GF-D8 (cell line): ENCODE measurements around the gene CDH4.

ENCODE experiments used
- DNase-seq: peaks from one replicate; lab custom pipeline; 2025; lab: John Stamatoyannopoulos, UW

The CDH4 gene

DNA sequence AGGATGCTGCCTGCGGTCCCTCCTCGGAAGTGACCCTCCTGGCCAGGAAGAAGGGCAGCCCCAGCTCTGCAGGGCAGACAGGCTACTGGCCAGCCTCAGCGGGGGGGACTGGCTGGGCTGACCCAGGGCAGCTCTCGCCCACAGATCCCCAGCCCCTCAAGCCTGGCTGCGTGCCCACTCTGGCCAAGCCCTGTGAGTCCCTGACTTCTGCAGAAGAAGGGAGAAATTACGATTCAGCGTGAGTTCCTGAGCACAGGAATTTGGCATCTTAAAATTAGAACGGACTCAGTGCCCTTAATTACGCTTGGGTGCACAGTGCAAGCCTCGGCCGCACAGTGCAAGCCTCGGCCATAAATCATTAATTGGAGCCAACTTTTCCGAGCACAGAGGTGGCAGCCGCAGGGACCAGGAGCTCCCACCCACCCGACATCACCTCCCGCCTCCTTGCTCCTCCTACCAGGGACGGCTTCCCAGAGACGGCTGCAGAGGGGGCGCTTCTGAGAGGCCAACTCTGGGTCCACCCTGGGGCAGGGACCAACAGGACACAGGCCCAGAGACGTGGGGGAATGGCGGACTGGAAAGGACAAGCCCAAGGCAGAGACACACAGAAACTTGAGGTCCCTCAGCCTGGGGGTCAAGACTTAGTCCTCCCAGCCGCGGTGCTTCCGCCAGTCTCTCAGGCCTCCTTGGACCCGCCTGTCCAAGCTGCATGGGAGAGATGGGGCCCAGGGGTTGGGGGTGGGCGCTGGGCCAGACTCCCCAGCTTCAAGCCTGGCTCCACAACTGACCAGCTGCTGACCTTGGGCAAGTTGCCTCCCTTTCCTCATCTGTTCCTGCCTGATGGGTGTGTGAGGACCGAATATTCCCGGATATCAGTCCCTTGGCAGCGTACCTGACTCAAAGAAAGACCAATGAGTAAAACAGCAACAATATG lies 648.2 kb downstream of the CDH4 start:
- DNase-seq = no peak

DNA sequence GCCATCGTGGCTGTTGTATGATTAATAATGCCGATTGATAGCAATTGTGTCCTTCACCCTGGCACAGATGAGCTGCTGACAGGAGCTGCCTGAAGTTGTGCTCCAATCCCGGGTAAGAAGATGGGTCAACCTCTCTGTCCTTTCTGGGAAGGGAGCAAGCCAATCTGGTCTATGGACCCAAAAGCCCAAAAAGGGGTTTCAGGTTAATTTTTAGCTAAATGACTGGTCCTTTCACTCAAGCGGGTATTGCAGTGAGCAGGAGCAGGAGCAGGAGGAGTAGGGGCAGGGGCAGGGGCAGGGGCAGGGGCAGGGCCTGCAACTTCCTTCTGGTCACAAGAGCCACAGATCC lies 648.9 kb downstream of the CDH4 start:
- no peak for DNase-seq

DNA sequence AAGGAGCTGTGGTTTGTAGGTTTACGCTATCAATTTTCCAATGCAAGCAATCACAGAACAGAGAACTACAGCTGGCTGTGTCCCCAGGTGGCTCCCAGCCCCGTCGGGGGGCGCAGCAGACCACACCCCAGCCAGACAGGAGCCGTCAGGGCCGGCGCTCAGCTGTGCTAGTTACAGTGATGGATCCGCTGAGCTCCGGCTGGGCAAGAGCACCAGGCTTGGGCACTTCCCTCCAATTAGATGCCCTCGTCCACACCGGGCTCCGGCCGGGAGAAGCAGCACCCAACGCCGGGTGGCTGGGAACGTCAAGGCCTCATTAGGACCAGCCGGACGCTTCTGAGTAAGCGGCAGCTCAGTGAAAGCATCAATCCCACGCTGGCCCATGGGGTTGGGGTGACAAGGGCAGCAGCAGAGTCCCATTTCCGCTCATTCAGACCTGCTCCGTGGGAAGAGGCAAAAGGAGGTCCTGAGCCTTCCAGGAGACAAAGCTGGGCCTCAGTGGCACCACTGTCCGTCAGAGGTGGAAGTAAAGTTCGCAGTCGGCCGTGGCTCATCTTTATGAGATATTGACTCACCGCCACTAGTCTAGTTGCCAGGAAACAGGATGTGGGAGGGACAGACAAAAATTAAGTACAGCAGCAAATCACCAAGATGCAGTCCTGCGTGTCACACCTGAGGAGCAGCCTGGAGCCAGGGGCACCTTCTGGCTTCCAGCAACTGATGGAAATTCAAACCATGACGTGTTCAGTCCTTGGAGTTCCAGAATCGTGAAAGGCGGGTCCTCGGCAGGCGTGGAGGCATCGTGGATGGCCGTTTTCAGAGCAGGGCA lies 649.5 kb downstream of the CDH4 start:
- DNase-seq = no peak

DNA sequence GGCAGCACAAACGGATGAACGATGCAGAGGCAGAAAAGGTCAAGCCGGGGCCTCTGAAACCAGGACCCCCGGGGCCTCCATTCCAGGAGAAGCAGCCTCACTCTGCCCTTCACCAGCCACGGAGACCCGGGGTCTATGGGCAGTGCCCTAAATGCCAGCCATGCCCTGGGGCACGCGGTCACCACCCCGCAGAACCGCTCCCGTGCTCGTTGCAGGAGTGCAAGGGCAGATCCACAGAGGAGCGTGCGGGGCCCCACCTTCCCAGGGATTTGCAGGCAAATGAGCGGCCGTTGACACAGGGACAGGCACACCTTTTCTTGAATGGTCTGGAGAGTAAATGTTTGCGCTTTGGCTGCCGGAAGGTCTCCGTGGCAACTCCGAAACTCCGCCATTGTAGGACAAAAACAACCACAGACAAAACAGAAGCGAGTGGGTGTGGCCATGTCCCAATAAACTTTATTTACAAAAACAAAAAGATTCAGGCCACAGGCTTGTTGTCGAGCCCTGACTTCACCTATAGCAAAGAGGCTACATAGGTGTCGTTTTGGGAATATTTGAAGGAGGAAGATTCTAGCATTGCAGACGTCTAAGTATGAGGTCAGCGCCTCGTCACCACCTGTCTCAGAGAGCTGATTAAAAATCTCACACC lies 650.3 kb downstream of the CDH4 start:
- DNase-seq = no peak

DNA sequence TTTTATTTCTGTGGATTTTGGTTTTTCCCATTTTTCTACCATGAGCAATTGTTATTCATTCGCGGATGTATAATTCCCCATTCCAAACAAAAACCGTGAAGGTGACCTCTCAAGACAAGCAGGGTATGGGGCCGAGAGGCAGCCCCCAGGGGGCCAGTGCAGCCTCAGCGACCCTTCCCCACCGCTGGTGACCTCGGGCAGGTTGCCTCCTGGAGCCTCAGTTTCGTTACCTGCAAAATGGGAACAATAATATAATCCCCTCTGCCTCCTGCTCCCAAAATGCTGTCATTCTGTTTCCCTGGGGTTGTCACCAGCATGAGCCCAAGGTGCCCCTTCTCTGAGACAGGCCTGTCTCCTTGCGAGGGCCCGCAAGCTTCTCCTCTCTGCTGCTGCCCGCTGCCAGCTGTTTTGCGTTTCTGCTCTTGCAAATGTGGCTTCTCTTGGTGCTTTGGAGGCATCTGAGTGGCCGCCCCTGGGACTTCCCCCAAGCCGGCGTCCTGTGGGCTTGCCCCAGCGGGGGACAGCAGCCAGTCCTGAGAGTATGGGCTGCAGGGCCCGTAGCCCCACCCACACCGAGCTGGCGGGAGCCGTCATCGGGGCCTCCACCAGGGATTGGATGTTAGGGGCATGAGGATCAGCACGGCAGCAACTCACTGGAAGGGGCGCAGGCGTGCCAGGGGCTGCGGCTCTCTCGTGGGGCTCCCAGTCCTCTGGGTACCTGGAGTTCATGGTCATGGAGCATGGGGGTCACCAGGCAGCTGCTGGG lies 651.7 kb downstream of the CDH4 start:
- DNase-seq = no peak

DNA sequence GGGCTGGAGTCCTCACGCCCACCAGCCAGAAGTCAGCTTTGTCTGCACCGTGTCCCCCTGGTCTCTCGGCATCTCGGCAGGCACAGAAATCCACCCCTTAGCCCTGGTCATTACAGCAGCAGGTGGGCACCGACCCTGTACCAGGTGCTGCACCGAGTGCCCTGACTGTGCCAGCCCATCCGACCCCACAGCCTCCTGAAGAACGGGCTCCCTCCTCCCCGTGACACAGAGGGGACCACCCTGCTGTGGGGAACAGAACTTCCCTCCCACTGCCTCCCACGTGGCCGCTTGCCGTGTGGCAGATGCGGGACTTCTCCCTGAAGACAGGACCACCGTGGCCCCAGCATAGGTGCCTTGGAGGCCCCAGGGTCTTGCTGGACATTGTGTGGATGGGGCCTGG lies 652.4 kb downstream of the CDH4 start:
- no peak for DNase-seq

DNA sequence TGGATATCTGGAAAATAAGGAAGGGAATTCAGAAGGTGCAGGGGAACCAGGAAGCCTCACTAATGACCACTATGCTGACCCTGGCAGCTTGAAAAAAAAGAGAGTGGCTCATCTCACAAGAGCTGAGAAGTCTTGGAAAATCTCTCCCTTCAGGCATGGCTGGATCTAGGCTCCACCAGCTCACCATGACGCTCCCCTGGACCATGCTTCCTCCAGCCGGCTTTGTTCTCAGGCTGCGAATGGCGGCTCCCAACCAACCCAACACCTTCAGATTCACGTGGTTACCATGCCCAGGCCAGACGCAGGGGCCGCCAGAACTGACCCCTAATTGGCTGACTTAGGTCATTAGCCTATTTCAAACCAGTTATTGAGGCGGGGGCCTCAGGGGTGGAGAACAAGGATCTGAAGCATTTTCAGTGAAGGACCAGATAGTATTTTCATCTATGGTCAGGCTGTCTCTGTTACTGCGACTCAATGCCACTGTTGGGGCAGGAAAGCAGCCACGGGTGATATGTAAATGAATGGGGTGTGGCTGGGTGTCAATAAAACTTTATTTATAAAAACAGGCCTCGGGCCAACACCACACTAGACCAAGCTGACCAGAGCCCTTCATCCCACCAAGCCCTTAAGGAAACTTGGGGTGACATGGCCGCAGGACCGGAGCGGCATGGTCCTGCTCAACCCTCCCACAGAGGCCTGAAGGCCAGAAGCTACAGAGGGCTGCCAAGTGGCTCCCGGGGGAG lies 653.9 kb downstream of the CDH4 start:
- no peak for DNase-seq

DNA sequence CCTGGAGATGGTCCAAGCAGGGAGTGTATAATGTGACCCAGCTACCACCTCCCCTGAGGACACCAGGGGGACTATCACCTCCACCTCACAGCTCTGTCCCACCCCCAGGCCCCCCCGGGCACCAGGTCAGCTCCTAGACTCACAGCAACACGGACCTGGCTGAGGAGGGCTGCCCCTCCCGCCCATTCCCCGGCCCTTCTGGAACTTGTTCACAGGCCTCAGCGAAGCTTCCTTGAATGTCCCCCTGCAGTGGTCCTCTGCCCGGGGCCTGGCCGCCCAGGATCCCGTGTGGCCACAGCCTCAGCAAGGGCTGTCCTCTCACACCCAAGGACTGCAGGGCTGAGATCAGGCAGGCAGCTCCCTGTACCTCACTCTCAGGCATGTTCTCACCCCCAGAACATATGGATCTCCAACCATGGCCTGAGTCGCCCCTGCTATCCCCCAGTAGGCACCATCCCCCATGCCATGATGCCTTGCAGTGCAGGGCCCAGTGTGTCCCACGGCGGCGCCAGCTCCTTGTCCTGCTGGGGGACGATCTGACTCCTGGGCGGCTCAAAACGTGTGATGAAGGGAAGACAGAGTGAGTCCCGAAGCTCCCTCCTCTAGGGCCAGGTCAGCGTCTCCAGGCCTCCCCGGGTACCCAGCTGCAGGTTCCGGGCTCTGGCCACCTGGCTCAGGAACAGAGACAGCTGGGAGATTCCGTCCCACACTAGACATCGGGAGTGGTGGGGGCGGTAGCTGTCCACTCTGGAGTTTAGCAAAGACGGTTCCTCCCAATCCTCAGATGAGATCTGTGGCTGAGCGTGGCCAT lies 655.2 kb downstream of the CDH4 start:
- DNase-seq = no peak

DNA sequence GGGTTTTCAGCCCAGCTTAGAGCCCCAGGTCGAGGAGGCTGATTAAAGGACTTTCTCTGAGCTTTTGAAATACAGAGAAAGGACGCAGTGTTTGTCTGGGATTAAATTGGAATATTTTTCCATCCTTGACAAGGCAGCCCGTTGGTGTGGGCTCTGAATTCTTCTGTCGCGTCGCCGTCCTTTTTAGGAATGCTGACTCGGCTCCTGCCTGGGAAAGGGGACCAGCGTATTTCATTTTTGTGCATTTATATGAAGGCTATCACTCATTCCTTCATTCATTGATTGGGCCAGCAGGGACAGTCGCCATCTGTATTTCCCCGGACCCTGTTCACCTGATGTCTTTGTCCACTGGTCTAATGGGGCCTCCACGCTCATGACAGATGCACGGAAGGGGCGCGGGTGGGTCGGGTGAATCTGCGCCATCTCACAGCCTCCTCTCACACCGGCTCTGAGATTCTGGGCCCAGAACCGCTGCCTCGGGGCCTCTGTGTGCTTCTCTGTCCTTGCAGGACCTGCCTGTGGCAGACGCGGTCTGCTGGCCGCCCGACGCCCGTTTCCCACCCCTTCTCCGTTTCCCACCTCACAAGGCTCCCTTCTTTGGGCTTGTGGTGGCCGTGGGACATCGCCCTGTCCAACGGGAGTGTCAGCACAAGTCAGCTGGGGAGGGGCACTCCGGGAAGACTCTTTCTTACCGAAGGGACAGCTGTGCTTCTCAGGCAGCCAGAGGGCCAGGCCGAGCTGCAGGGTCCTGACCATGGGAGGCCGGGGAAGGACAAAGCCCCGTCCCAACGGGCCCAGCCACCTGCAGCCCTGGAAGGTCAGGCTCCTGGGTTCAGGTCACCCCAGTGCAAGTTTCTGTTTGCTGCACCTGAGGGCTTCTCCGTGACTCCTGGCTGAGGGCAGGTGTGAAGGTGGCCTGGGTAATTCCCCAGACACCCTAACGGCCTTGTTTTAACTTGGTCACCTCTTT lies 656.3 kb downstream of the CDH4 start:
- DNase-seq = no peak

DNA sequence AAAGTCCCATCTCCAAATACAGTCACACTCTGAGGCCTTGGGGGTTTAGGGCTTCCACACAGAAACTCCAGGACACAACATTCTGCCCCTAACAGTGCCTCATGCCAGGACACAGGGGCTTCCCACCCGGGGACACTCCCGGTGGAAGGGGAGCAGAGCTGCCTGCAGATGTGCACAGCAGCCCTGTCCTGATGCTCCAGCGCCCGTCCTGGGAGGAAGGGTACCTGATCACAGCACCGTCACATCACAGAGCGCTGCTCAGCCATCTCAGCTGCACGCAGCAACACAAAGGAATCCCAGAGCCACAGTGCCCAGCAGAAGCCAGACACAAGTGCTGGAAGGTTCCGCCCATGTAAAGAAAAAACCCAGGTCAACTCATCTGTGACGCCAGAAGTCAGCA lies 657.0 kb downstream of the CDH4 start:
- no peak for DNase-seq

DNA sequence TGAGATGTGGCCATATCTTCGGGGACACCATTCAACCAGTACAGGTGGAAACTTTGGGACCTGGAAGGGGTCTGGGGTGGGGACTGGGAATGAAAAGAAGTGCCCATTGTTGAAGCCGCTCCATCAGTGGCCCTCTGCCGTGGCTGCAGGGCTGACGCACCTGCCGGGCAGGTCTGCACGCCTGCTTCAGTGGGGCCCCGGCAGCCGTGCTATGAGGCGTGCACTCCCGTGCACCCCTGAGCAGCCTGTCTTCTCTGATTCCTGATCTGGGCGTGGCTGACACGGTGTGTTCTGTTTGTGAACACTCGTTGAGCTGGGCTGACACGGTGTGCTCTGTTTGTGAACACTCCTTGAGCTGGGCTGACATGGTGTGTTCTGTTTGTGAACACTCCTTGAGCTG lies 657.8 kb downstream of the CDH4 start:
- DNase-seq = no peak

DNA sequence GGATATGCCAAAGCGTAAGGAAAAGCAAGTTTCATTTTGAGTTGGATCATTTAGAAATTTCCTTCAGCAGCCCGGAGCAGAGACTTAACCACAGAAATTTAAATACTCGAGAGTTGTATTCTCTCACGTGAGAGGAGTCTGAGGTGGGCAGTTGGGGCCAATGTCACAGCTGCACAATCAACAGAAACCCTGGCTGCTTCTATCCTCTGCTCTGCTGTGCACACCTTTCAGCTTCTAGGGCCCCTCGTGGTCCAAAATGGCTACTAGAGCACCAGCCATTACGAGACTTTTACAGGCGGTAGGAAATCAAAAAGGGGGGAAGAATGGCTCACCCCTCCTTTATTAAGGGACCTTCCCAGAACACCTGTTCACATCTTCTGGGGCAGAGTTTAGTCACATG lies 659.8 kb downstream of the CDH4 start:
- no peak for DNase-seq

DNA sequence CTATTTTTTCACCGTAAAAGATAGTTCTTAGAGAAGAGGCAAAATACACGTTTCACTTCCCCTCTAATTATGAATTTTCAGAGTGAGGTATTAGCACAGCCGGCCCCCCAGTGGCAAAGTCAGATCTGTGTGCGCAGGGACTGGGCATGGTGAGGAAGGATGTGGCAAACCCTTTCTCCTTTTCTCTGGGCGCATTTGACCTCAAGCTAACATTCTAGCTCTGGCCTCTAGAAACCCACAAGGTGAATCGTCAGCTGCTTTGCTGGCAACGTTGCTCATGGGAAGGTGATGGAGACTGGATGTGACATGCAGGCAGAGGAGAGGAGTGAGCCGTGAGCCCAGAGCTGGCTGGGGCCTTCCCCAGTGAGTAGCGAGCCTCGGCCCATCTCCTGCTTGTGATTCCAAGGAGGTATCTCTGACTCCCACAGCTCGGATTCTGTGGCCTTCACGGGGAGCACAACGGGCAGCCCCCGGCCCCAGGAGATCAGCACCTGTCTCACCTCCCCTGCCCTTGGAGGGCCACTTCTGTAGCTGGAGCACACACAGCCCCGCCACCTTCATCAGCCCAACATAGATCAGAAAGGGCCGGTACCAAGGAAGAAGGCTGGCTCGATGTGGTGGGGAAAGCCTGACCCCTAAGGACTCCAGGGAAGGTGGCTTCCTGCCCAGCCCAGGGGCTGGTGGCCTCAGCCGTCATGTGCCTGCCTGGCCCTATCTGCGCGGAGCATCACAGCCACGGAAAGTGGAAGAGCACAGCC lies 660.8 kb downstream of the CDH4 start:
- DNase-seq = no peak

DNA sequence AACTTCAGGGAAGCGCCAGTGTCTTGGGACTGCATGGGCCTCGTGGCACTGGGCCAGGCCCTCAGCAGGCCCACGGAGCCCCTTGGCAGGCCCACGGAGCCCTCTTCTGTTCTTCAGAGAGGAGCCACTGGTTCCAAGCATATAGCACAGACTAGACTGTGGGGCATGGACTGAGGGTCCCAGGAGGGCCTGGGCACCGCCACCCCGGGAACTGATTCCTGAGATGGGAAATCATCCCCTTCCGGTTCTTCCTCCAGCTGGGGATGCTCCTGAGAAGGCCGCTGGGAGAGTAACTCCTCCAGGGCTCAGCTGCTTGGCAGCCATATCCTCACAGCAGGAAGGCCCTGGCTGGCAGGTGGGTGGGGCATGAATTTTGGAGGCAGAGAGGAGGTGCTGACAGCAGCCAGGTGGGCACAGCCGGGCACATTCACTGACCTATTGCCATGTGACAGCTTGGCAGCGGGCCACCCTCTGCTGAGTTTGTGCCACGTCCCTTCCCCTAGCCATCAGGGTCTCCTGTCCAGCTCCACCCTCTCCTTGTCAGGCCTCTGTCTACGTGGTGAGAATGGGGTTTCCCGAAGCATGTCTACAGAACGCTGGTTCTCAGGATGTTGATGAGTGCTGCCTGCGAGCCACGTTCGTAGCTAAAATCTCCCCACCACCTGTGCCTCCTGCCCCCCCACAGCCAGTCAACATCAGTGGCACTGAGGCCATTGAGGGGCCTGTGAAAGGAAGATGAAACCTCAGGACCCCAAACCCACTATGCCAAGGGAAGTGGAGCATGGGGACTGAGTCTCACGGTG lies 661.6 kb downstream of the CDH4 start:
- DNase-seq = no peak

DNA sequence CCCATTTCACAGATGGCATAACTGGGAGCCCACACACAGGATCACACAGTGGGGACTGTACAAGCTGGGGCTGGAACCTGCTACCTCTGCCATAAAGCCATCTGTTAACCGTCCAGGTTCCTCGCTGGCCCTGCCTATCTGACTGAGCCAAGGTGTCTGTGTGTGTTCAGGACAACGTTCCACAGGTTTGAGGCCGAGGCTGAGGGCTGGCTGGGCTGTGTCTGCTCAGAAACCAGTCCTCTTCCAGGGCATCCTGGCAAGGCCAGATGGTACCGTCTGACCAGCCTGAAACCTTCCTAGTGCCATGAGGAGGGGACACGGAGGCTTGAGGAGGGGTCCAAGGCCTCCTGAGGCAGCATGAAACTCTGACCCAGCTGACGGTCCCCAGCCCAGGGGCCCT lies 663.0 kb downstream of the CDH4 start:
- DNase-seq = no peak

DNA sequence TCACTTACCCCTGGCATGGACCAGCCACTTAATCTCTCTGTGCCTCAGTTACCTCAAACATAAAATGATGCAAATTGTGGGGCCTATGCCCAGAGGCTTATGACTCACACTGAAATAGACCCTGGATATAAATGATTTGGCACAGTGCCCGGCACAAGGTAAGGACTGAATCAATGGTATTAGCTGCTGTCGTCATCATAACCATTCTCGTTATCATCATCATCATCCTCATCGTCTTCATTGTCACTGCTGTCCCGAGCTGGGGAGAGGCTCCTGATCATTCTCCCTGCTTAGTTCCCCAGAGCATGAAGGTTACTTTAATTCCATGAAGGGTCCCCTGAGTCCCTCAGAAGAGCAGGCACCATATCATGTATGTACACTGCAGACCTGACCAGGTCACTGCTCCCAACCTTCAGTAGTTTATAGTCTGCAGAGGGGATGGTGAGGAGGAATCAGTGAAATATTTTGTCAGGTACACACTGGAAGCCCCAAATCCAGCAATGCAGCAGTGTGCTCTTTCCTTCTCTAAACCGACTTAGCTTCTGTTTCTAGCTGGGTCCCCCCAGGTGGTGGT lies 664.3 kb downstream of the CDH4 start:
- DNase-seq = no peak

DNA sequence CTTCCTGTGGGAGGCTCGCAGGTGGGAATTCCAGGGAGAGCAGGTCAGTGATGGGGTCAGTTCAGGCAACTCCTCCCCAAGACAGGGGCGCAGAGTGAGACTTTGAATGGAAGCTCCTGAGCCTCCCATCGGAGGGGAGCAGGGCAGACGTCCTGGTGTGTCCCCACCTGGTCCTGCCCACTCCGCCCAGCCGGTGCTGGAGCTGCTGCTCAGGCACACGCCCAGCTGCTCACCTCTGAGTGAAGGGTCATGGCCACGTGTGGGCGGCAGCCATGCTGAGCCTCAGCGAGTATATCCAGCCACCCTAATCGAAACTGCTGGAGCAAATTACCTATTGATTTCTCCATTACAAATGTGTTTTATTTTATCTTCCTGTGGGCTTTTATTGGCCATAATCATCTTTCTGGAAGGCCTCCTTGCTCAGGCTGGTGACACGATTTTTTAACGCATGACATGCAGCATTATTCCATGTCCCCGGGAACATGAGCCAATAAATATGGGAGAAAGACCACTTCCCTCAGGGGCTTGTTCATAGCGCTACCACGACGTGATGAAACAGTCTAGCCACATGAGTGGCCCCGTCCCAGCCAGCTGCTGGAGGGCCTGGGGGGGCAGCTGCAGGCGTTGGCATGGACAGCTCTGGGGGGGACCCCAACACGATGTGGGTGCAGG lies 665.5 kb downstream of the CDH4 start:
- DNase-seq = no peak
